ENCODE results near the gene CCER1.
"Not testable (repeated sequence)": the region's sequence is repeated elsewhere in the genome, so short reads cannot be mapped to it uniquely, and the experiment has no call there.

The CCER1 gene

GRCh38 chr12:90987101-90987500 lies 32.1 kb upstream of the CCER1 start:
- H3K9ac ChIP-seq (ENCODE audit: low read length in 5 of 5): no peak overlapping the region

DNA sequence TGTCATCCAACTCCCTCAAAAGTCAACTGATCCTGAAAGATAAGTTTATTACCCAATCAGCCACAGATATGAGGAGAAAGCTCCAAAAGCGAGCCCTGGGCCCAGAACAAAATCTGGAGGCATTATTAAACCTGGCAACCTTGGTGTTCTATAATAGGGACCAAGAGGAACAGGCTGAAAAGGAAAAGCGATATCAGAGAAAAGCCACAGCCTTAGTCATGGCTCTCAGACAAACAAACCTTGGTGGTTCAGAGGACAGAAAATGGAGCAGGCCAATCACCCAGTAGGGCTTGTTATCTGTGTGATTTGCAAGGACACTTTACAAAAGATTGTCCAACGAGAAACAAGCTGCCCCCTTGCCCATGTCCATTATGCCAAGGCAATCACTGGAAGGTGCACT lies 30.4 kb upstream of the CCER1 start:
- H3K4me3 ChIP-seq (ENCODE audit: low read depth in 1 of 5, low read length in 5 of 5); H3K9ac ChIP-seq (ENCODE audit: low read length in 5 of 5); H3K27ac ChIP-seq (ENCODE audit: low read depth, low read length); H3K9me3 ChIP-seq (ENCODE audit: control insufficient read depth in 5 of 5, low read length in 5 of 5); H3K36me3 ChIP-seq (ENCODE audit: control insufficient read depth in 5 of 5, insufficient read depth in 5 of 5, low read length in 5 of 5); H3K27me3 ChIP-seq (ENCODE audit: control insufficient read depth in 5 of 5, insufficient read depth in 4 of 5, low read length in 5 of 5): not testable (repeated sequence)
- peaks cover 0 to 12% (median 6%) of the 10 kb centered on the region in 5 donors for H3K4me1 ChIP-seq (ENCODE audit: control insufficient read depth in 5 of 5, insufficient read depth in 5 of 5, low read length in 5 of 5)

More at GRCh38 chr12:90987101-90987500, 32.1 kb upstream of the CCER1 start:
- peaks cover 0 to 12% (median 6%) of the 10 kb centered on the region in 5 donors for H3K4me1 ChIP-seq (ENCODE audit: control insufficient read depth in 5 of 5, insufficient read depth in 5 of 5, low read length in 5 of 5)
- H3K27me3 ChIP-seq (ENCODE audit: control insufficient read depth in 5 of 5, insufficient read depth in 4 of 5, low read length in 5 of 5): no peaks in the 10 kb centered on the region
- H3K9me3 ChIP-seq (ENCODE audit: control insufficient read depth in 5 of 5, low read length in 5 of 5): peaks cover 0 to 3% (median 0%) of the 10 kb centered on the region in 5 donors
- no peaks in the 10 kb centered on the region for H3K36me3 ChIP-seq (ENCODE audit: control insufficient read depth in 5 of 5, insufficient read depth in 5 of 5, low read length in 5 of 5)
- no peak overlapping the region for H3K27ac ChIP-seq (ENCODE audit: low read depth, low read length)
- H3K4me3 ChIP-seq (ENCODE audit: low read depth in 1 of 5, low read length in 5 of 5): no peak overlapping the region

DNA sequence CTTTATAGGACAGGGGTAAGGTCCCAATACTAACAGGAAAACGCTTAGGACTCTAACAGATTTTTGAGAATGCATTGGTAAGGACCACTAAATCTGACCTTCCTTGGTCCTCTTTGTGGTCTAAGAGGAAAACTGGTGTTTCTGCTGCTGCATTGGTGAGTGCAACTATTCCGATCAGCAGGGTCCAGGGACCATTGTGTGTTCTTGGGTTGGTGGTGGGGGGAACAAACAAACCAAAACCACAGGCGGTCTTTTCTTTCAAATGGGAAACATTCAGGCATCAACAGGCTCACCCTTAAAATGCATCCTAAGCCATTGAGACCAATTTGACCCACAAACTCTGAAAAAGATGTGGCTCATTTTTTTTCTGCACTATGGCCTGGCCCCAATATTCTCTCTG lies 29.1 kb upstream of the CCER1 start:
- H3K9ac ChIP-seq (ENCODE audit: low read length in 5 of 5): no peak overlapping the region
- peaks cover 0 to 3% (median 0%) of the 10 kb centered on the region in 5 donors for H3K4me1 ChIP-seq (ENCODE audit: control insufficient read depth in 5 of 5, insufficient read depth in 5 of 5, low read length in 5 of 5)
- H3K27me3 ChIP-seq (ENCODE audit: control insufficient read depth in 5 of 5, insufficient read depth in 4 of 5, low read length in 5 of 5): no peaks in the 10 kb centered on the region
- H3K4me3 ChIP-seq (ENCODE audit: low read depth in 1 of 5, low read length in 5 of 5): no peak overlapping the region
- H3K9me3 ChIP-seq (ENCODE audit: control insufficient read depth in 5 of 5, low read length in 5 of 5): peaks cover 0 to 3% (median 0%) of the 10 kb centered on the region in 5 donors
- H3K36me3 ChIP-seq (ENCODE audit: control insufficient read depth in 5 of 5, insufficient read depth in 5 of 5, low read length in 5 of 5): no peaks in the 10 kb centered on the region
- no peak overlapping the region for H3K27ac ChIP-seq (ENCODE audit: low read depth, low read length)

- peaks cover 0 to 3% (median 0%) of the 10 kb centered on the region in 5 donors for H3K9me3 ChIP-seq (ENCODE audit: control insufficient read depth in 5 of 5, low read length in 5 of 5)
- H3K4me1 ChIP-seq (ENCODE audit: control insufficient read depth in 5 of 5, insufficient read depth in 5 of 5, low read length in 5 of 5): no peaks in the 10 kb centered on the region
- no peaks in the 10 kb centered on the region for H3K27me3 ChIP-seq (ENCODE audit: control insufficient read depth in 5 of 5, insufficient read depth in 4 of 5, low read length in 5 of 5)
- no peak overlapping the region for H3K27ac ChIP-seq (ENCODE audit: low read depth, low read length)
- H3K36me3 ChIP-seq (ENCODE audit: control insufficient read depth in 5 of 5, insufficient read depth in 5 of 5, low read length in 5 of 5): no peaks in the 10 kb centered on the region
- no peak overlapping the region for H3K4me3 ChIP-seq (ENCODE audit: low read depth in 1 of 5, low read length in 5 of 5)
- H3K9ac ChIP-seq (ENCODE audit: low read length in 5 of 5): no peak overlapping the region
These were observed 27.2 kb upstream of the CCER1 start for GRCh38 chr12:90982170-90982569.

DNA sequence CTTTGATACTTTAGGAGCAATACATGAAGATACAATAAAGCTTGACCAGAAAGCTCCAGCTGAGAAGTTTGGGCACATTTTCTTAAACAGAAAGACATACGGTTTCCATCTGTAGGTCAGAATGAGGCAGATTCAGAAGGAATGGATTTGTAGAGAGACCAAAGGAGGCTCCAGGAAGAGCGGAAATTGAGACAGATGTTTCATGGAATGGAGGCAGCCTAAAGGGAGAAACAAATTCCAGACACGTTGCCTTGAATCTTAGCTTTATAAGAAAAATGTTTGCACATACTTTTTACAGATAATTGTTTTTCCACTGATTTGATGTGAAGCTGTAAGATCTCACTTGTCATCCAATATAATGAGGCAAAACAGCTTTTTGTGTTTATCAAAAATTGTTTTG lies 25.0 kb upstream of the CCER1 start:
- H3K27ac ChIP-seq (ENCODE audit: low read depth, low read length): no peak overlapping the region
- H3K4me3 ChIP-seq (ENCODE audit: low read depth in 1 of 5, low read length in 5 of 5): no peak overlapping the region

GRCh38 chr12:90979019-90979418 lies 24.0 kb upstream of the CCER1 start:
- Histone ChIP-seq H3K27me3 (ENCODE audit: control insufficient read depth in 5 of 5, insufficient read depth in 4 of 5, low read length in 5 of 5) (no peaks in the 10 kb centered on the region), H3K27ac (ENCODE audit: low read depth, low read length) (no peak overlapping the region), H3K9ac (ENCODE audit: low read length in 5 of 5) (no peak overlapping the region), H3K4me1 (ENCODE audit: control insufficient read depth in 5 of 5, insufficient read depth in 5 of 5, low read length in 5 of 5) (no peaks in the 10 kb centered on the region), H3K4me3 (ENCODE audit: low read depth in 1 of 5, low read length in 5 of 5) (no peak overlapping the region), H3K9me3 (ENCODE audit: control insufficient read depth in 5 of 5, low read length in 5 of 5) (no peaks in the 10 kb centered on the region), H3K36me3 (ENCODE audit: control insufficient read depth in 5 of 5, insufficient read depth in 5 of 5, low read length in 5 of 5) (no peaks in the 10 kb centered on the region)

More for the DNA sequence above, 25.0 kb upstream of the CCER1 start:
- no peaks in the 10 kb centered on the region for H3K4me1 ChIP-seq (ENCODE audit: control insufficient read depth in 5 of 5, insufficient read depth in 5 of 5, low read length in 5 of 5)
- no peaks in the 10 kb centered on the region for H3K9me3 ChIP-seq (ENCODE audit: control insufficient read depth in 5 of 5, low read length in 5 of 5)
- no peaks in the 10 kb centered on the region for H3K27me3 ChIP-seq (ENCODE audit: control insufficient read depth in 5 of 5, insufficient read depth in 4 of 5, low read length in 5 of 5)
- no peak overlapping the region for H3K9ac ChIP-seq (ENCODE audit: low read length in 5 of 5)
- H3K36me3 ChIP-seq (ENCODE audit: control insufficient read depth in 5 of 5, insufficient read depth in 5 of 5, low read length in 5 of 5): no peaks in the 10 kb centered on the region

DNA sequence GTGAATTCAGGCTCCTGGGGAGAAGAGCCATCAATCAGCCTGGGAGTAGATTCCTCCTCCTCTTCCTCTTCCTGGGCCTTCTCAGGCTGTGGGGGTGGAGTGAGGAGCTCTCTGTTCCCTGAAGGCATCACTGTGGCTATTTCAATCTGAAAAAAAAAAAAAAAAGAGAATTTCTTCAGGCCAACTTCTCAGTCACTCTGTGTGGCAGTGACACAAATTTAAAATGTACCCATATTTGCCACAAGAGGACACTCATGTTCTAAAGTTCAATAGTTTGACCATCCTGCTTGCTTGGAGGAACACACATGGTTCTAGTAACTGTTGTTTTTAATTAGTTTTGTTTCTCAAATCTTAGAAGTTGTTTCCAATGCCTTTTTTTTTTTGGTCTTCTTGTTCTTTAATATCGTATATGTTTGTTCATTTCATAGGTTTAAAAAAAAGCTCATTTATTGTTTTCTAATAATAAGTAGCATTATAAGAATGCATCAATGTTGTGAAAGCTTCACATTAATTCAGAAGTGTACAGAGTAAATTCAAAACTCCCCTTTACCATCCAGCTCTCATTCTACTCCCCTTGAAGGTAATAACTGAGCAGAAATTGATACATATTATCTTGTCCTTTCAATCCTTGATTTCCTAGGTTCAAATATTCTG lies 23.3 kb upstream of the CCER1 start:
- H3K27ac ChIP-seq (ENCODE audit: low read depth, low read length): no peak overlapping the region

GRCh38 chr12:90977224-90977623 lies 22.2 kb upstream of the CCER1 start:
- H3K4me1 ChIP-seq (ENCODE audit: control insufficient read depth in 5 of 5, insufficient read depth in 5 of 5, low read length in 5 of 5): no peaks in the 10 kb centered on the region
- no peaks in the 10 kb centered on the region for H3K27me3 ChIP-seq (ENCODE audit: control insufficient read depth in 5 of 5, insufficient read depth in 4 of 5, low read length in 5 of 5)
- no peaks in the 10 kb centered on the region for H3K36me3 ChIP-seq (ENCODE audit: control insufficient read depth in 5 of 5, insufficient read depth in 5 of 5, low read length in 5 of 5)
- H3K4me3 ChIP-seq (ENCODE audit: low read depth in 1 of 5, low read length in 5 of 5): no peak overlapping the region
- H3K9ac ChIP-seq (ENCODE audit: low read length in 5 of 5): no peak overlapping the region
- no peaks in the 10 kb centered on the region for H3K9me3 ChIP-seq (ENCODE audit: control insufficient read depth in 5 of 5, low read length in 5 of 5)
- no peak overlapping the region for H3K27ac ChIP-seq (ENCODE audit: low read depth, low read length)

More for the DNA sequence above, 23.3 kb upstream of the CCER1 start:
- Histone ChIP-seq H3K9me3 (ENCODE audit: control insufficient read depth in 5 of 5, low read length in 5 of 5) (no peaks in the 10 kb centered on the region), H3K4me1 (ENCODE audit: control insufficient read depth in 5 of 5, insufficient read depth in 5 of 5, low read length in 5 of 5) (no peaks in the 10 kb centered on the region), H3K9ac (ENCODE audit: low read length in 5 of 5) (no peak overlapping the region), H3K27me3 (ENCODE audit: control insufficient read depth in 5 of 5, insufficient read depth in 4 of 5, low read length in 5 of 5) (no peaks in the 10 kb centered on the region), H3K36me3 (ENCODE audit: control insufficient read depth in 5 of 5, insufficient read depth in 5 of 5, low read length in 5 of 5) (no peaks in the 10 kb centered on the region), H3K4me3 (ENCODE audit: low read depth in 1 of 5, low read length in 5 of 5) (no peak overlapping the region)

GRCh38 chr12:90974286-90974685 lies 19.3 kb upstream of the CCER1 start:
- Histone ChIP-seq H3K9me3 (ENCODE audit: control insufficient read depth in 5 of 5, low read length in 5 of 5) (no peaks in the 10 kb centered on the region), H3K9ac (ENCODE audit: low read length in 5 of 5) (no peak overlapping the region), H3K27me3 (ENCODE audit: control insufficient read depth in 5 of 5, insufficient read depth in 4 of 5, low read length in 5 of 5) (no peaks in the 10 kb centered on the region), H3K4me3 (ENCODE audit: low read depth in 1 of 5, low read length in 5 of 5) (no peak overlapping the region), H3K27ac (ENCODE audit: low read depth, low read length) (no peak overlapping the region), H3K36me3 (ENCODE audit: control insufficient read depth in 5 of 5, insufficient read depth in 5 of 5, low read length in 5 of 5) (no peaks in the 10 kb centered on the region), H3K4me1 (ENCODE audit: control insufficient read depth in 5 of 5, insufficient read depth in 5 of 5, low read length in 5 of 5) (no peaks in the 10 kb centered on the region)

GRCh38 chr12:90972226-90972625 lies 17.2 kb upstream of the CCER1 start:
- no peak overlapping the region for H3K4me3 ChIP-seq (ENCODE audit: low read depth in 1 of 5, low read length in 5 of 5)
- H3K27me3 ChIP-seq (ENCODE audit: control insufficient read depth in 5 of 5, insufficient read depth in 4 of 5, low read length in 5 of 5): no peaks in the 10 kb centered on the region
- H3K36me3 ChIP-seq (ENCODE audit: control insufficient read depth in 5 of 5, insufficient read depth in 5 of 5, low read length in 5 of 5): no peaks in the 10 kb centered on the region
- no peak overlapping the region for H3K9ac ChIP-seq (ENCODE audit: low read length in 5 of 5)
- H3K27ac ChIP-seq (ENCODE audit: low read depth, low read length): no peak overlapping the region
- H3K9me3 ChIP-seq (ENCODE audit: control insufficient read depth in 5 of 5, low read length in 5 of 5): no peaks in the 10 kb centered on the region
- no peaks in the 10 kb centered on the region for H3K4me1 ChIP-seq (ENCODE audit: control insufficient read depth in 5 of 5, insufficient read depth in 5 of 5, low read length in 5 of 5)

Measured in subcutaneous abdominal adipose tissue (tissue), 5 donors.